Activated naive CD4-positive, alpha-beta T cell treated with anti-CD3 and anti-CD28 coated beads, Interleukin-2, amount 50 U/mL, for 24 hours (primary cell): ENCODE results near the gene CCDC24.

ENCODE experiments used
- H3K27ac Mint-ChIP-seq: one replicate; pipeline ENCODE4 v1.8.0; 2021; ENCODE audit warnings: mild to moderate bottlenecking, mixed read lengths
- H3K27me3 Mint-ChIP-seq: one replicate; pipeline ENCODE4 v1.8.0; 2021; ENCODE audit warnings: mixed read lengths
- H3K36me3 Mint-ChIP-seq: one replicate; pipeline ENCODE4 v1.8.0; 2021; ENCODE audit warnings: mixed read lengths
- H3K4me1 Mint-ChIP-seq: one replicate; pipeline ENCODE4 v1.8.0; 2021; ENCODE audit warnings: mixed read lengths
- H3K4me3 Mint-ChIP-seq: one replicate; pipeline ENCODE4 v1.8.0; 2021; ENCODE audit warnings: mild to moderate bottlenecking, mixed read lengths
- H3K9me3 Mint-ChIP-seq: one replicate; pipeline ENCODE4 v1.8.0; 2021; ENCODE audit warnings: mixed read lengths

Gene CCDC24

GRCh38 chr1:44033041-44033575 lies 41.7 kb downstream of the CCDC24 start:
- Mint-ChIP-seq H3K36me3 (peaks cover 2% of the 10 kb centered on the region), H3K27ac (no peak overlapping the region), H3K9me3 (no peaks in the 10 kb centered on the region), H3K27me3 (no peaks in the 10 kb centered on the region), H3K4me3 (no peak overlapping the region), H3K4me1 (peaks cover 21% of the 10 kb centered on the region)

GRCh38 chr1:44033756-44034155 lies 42.4 kb downstream of the CCDC24 start:
- Mint-ChIP-seq H3K4me1 (peaks cover 15% of the 10 kb centered on the region), H3K36me3 (peaks cover 2% of the 10 kb centered on the region), H3K27ac (no peak overlapping the region), H3K9me3 (no peaks in the 10 kb centered on the region), H3K4me3 (no peak overlapping the region), H3K27me3 (no peaks in the 10 kb centered on the region)

- peaks cover under 1% of the 10 kb centered on the region for H3K36me3 Mint-ChIP-seq
- H3K4me1 Mint-ChIP-seq, result peaks cover 9% of the 10 kb centered on the region
- no peaks in the 10 kb centered on the region for H3K9me3 Mint-ChIP-seq
- H3K27me3 Mint-ChIP-seq, result no peaks in the 10 kb centered on the region
- no peak overlapping the region for H3K27ac Mint-ChIP-seq
- no peak overlapping the region for H3K4me3 Mint-ChIP-seq
Measured at GRCh38 chr1:44034423-44034822, 43.0 kb downstream of the CCDC24 start.

GRCh38 chr1:44034976-44035716 lies 43.7 kb downstream of the CCDC24 start:
- H3K27me3 Mint-ChIP-seq, result no peaks in the 10 kb centered on the region

GRCh38 chr1:44035726-44036408 lies 44.5 kb downstream of the CCDC24 start:
- no peaks in the 10 kb centered on the region for H3K36me3 Mint-ChIP-seq
- peaks cover 3% of the 10 kb centered on the region for H3K4me1 Mint-ChIP-seq
- no peak overlapping the region for H3K4me3 Mint-ChIP-seq
- no peak overlapping the region for H3K27ac Mint-ChIP-seq
- no peaks in the 10 kb centered on the region for H3K9me3 Mint-ChIP-seq
- no peaks in the 10 kb centered on the region for H3K27me3 Mint-ChIP-seq

More at GRCh38 chr1:44034976-44035716, 43.7 kb downstream of the CCDC24 start:
- Mint-ChIP-seq H3K27ac (no peak overlapping the region), H3K4me1 (peaks cover 3% of the 10 kb centered on the region), H3K36me3 (no peaks in the 10 kb centered on the region), H3K9me3 (no peaks in the 10 kb centered on the region), H3K4me3 (no peak overlapping the region)

GRCh38 chr1:44036409-44037139 lies 45.2 kb downstream of the CCDC24 start:
- no peaks in the 10 kb centered on the region for H3K27me3 Mint-ChIP-seq
- no peak overlapping the region for H3K4me3 Mint-ChIP-seq
- no peak overlapping the region for H3K27ac Mint-ChIP-seq
- no peaks in the 10 kb centered on the region for H3K9me3 Mint-ChIP-seq
- H3K36me3 Mint-ChIP-seq, result no peaks in the 10 kb centered on the region
- H3K4me1 Mint-ChIP-seq, result peaks cover 3% of the 10 kb centered on the region

- H3K4me1 Mint-ChIP-seq, result peaks cover 3% of the 10 kb centered on the region
- no peaks in the 10 kb centered on the region for H3K9me3 Mint-ChIP-seq
- no peaks in the 10 kb centered on the region for H3K27me3 Mint-ChIP-seq
- H3K4me3 Mint-ChIP-seq, result no peak overlapping the region
- no peak overlapping the region for H3K27ac Mint-ChIP-seq
- no peaks in the 10 kb centered on the region for H3K36me3 Mint-ChIP-seq
Measured at GRCh38 chr1:44037154-44037553, 45.8 kb downstream of the CCDC24 start.

GRCh38 chr1:44038876-44039657 lies 47.7 kb downstream of the CCDC24 start:
- no peaks in the 10 kb centered on the region for H3K36me3 Mint-ChIP-seq
- no peaks in the 10 kb centered on the region for H3K4me1 Mint-ChIP-seq
- H3K9me3 Mint-ChIP-seq, result no peaks in the 10 kb centered on the region
- H3K27me3 Mint-ChIP-seq, result peaks cover 2% of the 10 kb centered on the region
- H3K4me3 Mint-ChIP-seq, result no peak overlapping the region
- H3K27ac Mint-ChIP-seq, result no peak overlapping the region

GRCh38 chr1:44040418-44040817 lies 49.0 kb downstream of the CCDC24 start:
- Mint-ChIP-seq H3K36me3 (no peaks in the 10 kb centered on the region), H3K4me3 (no peak overlapping the region), H3K4me1 (no peaks in the 10 kb centered on the region), H3K27ac (no peak overlapping the region), H3K9me3 (no peaks in the 10 kb centered on the region), H3K27me3 (peaks cover 2% of the 10 kb centered on the region)

GRCh38 chr1:44040846-44041245 lies 49.4 kb downstream of the CCDC24 start:
- Mint-ChIP-seq H3K27ac (no peak overlapping the region), H3K36me3 (no peaks in the 10 kb centered on the region), H3K4me1 (no peaks in the 10 kb centered on the region), H3K27me3 (peaks cover 2% of the 10 kb centered on the region), H3K4me3 (no peak overlapping the region), H3K9me3 (no peaks in the 10 kb centered on the region)

GRCh38 chr1:44043176-44044070 lies 52.0 kb downstream of the CCDC24 start:
- no peaks in the 10 kb centered on the region for H3K9me3 Mint-ChIP-seq
- peaks cover 7% of the 10 kb centered on the region for H3K27me3 Mint-ChIP-seq
- no peaks in the 10 kb centered on the region for H3K36me3 Mint-ChIP-seq
- H3K27ac Mint-ChIP-seq, result peak overlapping the region; percentile 85
- H3K4me1 Mint-ChIP-seq, result peaks cover 11% of the 10 kb centered on the region
- no peak overlapping the region for H3K4me3 Mint-ChIP-seq

GRCh38 chr1:44044071-44044801 lies 52.8 kb downstream of the CCDC24 start:
- H3K9me3 Mint-ChIP-seq, result no peaks in the 10 kb centered on the region
- H3K27me3 Mint-ChIP-seq, result peaks cover 7% of the 10 kb centered on the region
- peaks cover 14% of the 10 kb centered on the region for H3K4me1 Mint-ChIP-seq
- H3K4me3 Mint-ChIP-seq, result no peak overlapping the region
- no peaks in the 10 kb centered on the region for H3K36me3 Mint-ChIP-seq
- no peak overlapping the region for H3K27ac Mint-ChIP-seq

- Mint-ChIP-seq H3K4me1 (peaks cover 14% of the 10 kb centered on the region), H3K4me3 (no peak overlapping the region), H3K9me3 (no peaks in the 10 kb centered on the region), H3K27ac (no peak overlapping the region), H3K27me3 (peaks cover 7% of the 10 kb centered on the region), H3K36me3 (no peaks in the 10 kb centered on the region)
Measured at GRCh38 chr1:44045064-44045463, 53.7 kb downstream of the CCDC24 start.
